Hepatic stellate cell (primary cell): ENCODE data around the gene TMTC2.
"Not testable (repeated sequence)": the region's sequence is repeated elsewhere in the genome, so short reads cannot be mapped to it uniquely, and the experiment has no call there.

Experiments used
- DNase-seq: peaks from one replicate; pipeline ENCODE4 v3.0.0; 2011; ENCODE audit warnings: low spot score

TMTC2 gene

GRCh38 chr12:82793751-82794281 lies 107.1 kb downstream of the TMTC2 start:
- DNase-seq = no peak

DNA sequence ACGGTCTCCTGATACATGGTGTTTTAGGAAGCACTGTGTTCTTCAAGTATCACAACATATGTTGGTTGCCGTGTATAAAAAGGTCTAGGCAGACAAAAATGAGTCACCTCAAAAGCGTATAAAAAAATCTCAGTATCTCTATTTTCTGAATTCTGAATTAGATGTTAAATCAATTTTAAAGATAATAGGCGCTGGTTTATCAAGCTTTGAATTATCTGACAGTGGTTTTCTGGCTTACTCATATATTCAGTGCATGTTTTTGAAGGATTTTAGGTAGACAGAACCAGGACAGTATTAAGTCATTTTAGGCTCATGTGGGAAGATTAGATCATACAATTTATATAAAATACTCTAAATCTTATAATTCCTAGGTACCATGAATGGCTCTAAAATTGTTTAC lies 110.8 kb downstream of the TMTC2 start:
- DNase-seq = no peak

DNA sequence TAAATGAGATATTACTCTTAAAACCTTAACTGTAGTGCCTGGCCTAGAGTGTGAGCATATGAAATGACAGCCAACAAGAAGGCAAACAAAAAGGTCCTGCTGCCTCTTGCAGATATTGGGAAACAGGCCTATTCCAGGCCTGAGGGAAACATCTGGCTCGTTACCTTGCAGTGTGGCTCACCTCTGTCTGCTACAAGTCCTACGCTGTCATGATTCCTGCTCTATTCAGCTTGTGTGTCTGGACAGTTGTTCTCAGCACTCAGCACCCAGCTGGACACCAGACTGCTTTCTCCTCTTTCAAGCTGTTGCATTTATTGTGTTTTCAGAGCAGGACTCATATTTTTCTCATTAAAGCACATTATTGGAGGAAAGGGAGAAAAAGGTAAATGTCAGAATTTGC lies 113.5 kb downstream of the TMTC2 start:
- DNase-seq = no peak

DNA sequence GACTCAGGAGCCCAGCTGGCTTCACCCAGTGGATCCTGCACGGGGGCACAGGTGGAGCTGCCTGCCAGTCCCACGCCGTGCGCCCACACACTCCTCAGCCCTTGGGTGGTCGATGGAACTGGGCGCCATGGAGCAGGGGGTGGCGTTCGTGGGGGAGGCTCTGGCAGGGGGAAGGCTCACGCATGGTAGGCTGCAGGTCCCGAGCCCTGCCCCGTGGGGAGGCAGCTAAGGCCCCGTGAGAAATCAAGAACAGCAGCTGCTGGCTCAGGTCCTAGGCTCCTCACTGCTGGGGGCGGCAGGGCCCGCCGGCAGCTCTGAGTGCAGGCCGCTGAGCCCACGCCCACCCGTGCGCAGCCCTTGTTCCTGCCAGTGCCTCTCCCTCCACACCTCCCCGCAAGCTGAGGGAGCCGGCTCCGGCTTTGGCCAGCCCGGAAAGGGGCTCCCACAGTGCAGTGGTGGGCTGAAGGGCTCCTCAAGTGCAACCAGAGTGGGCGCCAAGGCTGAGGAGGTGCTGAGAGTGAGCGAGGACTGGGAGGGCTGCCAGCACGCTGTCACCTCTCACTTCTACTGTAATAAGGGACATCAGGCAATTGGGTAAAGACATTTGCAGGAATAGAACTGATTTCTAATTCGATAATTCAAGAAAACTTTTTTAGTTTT lies 115.4 kb downstream of the TMTC2 start:
- no peak for DNase-seq

GRCh38 chr12:82803201-82803600 lies 116.5 kb downstream of the TMTC2 start:
- no peak for DNase-seq

GRCh38 chr12:82804601-82805000 lies 117.9 kb downstream of the TMTC2 start:
- DNase-seq = no peak

DNA sequence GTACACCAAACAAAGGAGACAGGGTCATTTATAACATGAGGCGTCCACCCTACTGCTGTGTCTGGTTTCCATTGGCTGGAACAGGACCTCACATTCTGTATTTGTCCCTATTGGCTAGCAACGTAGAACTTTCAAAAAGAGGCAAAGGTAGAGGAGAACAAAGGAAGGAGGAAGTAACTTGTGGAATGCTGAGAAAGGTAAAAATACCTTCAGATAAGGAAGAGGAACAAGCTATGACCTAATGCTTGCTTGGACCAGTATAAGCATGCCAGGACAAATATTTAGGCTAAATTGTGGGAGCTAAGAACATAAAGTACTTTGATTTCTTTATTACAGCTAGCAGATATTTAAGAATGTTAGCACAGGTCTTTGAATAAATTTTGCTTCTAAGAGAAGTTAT lies 118.3 kb downstream of the TMTC2 start:
- DNase-seq = not testable (repeated sequence)

GRCh38 chr12:82805812-82806497 lies 119.2 kb downstream of the TMTC2 start:
- no peak for DNase-seq

DNA sequence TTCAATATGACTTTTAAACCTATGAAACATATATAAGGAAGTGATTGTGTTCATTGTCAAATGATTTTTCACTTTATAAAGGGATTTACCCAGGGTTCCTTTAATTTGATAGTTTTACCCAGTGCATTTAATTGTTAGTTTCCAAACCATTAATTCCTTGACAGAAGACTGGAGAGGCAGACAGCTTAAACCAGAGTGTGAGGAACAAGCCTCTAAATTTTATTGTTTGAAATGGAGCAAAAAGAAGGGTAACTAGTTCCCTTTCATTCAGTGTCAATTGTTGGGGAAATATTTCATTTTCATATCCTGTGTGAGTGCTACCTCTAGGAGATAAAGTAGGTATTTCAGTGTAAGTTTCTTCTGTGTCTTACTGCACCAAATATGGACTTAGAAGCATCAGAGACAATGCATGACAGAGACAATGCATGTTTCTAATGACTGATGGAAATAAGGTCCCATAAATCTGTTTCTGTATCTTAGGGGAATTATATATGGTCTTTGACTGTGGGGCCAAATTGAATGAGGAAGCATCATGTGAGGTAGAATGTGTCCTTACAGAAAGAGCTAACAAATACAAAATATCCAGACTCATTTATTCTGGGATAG lies 120.5 kb downstream of the TMTC2 start:
- DNase-seq = no peak

DNA sequence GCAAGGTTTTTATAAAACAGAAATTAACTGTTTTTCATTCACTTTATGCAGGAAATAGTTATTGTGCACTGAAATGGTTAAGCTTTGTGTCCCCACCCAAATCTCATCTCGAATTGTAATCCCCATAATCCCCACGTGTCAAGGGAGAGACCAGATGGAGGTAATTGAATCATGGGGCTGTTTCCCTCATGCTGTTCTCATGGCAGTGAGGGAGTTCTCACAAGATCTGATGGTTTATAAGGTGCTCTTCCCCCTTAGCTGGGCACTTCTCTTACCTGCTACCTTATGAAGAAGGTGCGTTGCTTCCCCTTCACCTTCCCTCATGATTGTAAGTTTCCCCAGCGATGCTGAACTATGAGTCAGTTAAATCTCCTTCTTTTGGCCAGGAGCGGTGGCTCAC lies 123.9 kb downstream of the TMTC2 start:
- no peak for DNase-seq

DNA sequence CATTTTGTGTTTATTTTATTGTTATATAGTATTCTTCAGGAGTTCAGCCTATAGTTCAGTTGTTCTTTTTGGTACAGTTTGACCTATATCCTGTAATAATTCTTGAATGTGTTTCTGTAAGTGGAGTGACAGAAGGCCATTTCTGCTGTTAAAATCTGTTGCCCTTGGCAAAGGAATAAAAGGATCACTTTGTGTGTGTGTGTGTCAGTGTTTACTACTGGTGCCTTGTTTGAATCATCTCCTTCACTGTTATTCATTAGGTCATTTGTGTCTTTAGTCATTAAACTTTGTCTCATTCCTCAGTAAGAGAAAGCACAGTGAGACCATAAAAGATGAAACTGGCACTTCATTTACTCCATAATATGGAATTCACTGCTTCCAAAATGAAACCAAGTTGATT lies 130.7 kb downstream of the TMTC2 start:
- no peak for DNase-seq

- no peak for DNase-seq
Measured at GRCh38 chr12:82818271-82819035, 131.7 kb downstream of the TMTC2 start.

- no peak for DNase-seq
Measured at GRCh38 chr12:82826505-82826904, 139.8 kb downstream of the TMTC2 start.

- DNase-seq = no peak
Measured at GRCh38 chr12:82832096-82832495, 145.4 kb downstream of the TMTC2 start.

- DNase-seq = no peak
Measured at GRCh38 chr12:82832981-82833380, 146.3 kb downstream of the TMTC2 start.

- no peak for DNase-seq
Measured at GRCh38 chr12:82833481-82833880, 146.8 kb downstream of the TMTC2 start.

GRCh38 chr12:82835217-82835616 lies 148.5 kb downstream of the TMTC2 start:
- DNase-seq = no peak

GRCh38 chr12:82838131-82838551 lies 151.4 kb downstream of the TMTC2 start:
- DNase-seq = no peak

DNA sequence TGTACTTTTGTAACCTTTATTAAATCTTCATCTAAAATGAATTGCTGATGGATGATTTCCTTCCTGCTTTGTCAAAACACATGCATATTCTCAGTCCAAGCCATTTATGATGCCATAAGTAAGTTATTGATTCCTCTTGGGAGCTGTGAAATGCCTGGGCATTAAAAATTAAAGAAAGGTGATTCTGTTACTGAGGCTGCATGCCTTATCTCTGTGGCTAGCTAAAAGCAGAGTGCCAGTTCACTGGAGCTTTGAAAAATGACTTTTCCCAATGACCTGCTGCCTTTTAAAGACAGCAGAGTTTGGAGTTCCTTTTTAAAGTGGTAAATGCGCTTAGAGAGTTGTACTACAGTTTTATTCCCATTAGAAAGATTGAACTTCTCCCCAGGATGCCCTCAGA lies 152.1 kb downstream of the TMTC2 start:
- DNase-seq = no peak

DNA sequence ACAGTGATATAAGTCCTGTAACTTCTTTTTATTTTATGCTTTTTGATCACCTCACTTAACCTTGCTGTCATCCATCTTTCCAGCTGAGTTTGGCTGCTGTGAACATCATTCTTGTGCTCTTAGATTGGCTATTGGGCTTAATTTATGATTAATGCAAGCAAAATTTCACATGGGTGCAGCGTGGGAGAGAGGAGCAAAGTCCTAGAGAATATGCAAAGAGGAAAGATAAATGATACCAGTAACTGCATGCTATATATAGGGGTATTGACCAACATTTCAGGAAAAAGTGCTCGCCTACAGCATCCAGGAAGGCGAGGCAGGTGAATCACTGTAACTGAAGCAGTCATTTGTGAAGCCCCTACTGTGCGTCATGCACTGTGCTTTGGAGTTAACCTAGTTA lies 153.1 kb downstream of the TMTC2 start:
- DNase-seq = no peak

GRCh38 chr12:82841487-82841904 lies 154.8 kb downstream of the TMTC2 start:
- no peak for DNase-seq

DNA sequence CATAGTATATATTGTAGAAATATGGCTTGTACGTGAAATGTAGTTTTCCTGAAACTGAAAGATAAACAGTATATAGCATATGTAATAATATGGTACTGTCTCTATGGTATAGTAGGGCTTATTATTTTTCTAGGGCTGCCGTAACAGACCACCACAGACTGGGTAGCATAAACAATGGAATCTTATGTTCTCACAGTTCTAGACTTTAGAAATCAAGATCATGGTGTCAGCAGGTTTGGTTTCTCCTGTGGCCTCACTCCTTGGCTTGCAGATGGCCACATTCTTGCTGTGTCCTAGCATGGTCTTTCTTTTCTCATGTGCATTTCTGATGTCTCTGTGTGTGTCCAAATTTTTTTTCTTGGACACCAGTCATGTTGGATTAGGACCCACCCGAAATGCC lies 155.8 kb downstream of the TMTC2 start:
- no peak for DNase-seq
